Measurements from ENCODE around the gene MYH9.

GRCh38 chr22:36287881-36288515 lies 99.8 kb downstream of the MYH9 start:
- TF ChIP-seq CTCF (IDR thresholded peaks at IDR 0.05), result no peak
- TF ChIP-seq EZH2 (IDR thresholded peaks at IDR 0.05; ENCODE audit: borderline replicate concordance, insufficient read depth, low read depth, low read length, poor library complexity, severe bottlenecking), result no peak
